Glomerular endothelial cell (primary cell): ENCODE results near the gene PRMT5. TPM values are rescaled to one million over a fixed set of nuclear protein-coding genes. Genes with fewer than 3 reads are reported as not detected.
"Not testable (repeated sequence)": the region's sequence is repeated elsewhere in the genome, so short reads cannot be mapped to it uniquely, and the experiment has no call there.

Experiments used
- DNase-seq: peaks from one replicate; pipeline ENCODE4 v3.0.0-alpha.2; 2011; ENCODE audit warnings: low read depth, low spot score; ENCODE audit errors: extremely low read depth
- total RNA-seq: library from RNA; depleted of rRNA; stranded (reverse); fragments of >200 nt; gene quantifications from 2 replicates; pipeline ENCODE4 v1.2.3, GENCODE V29; 2015

The PRMT5 gene
- 44.9 and 56.0 TPM in 2 replicates for total RNA-seq

GRCh38 chr14:22929104-22929960 lies at the start of gene PRMT5:
Gene PRMT5 (minus strand): TSS chr14:22929376. CDS start chr14:22929361, 15 bp downstream.
- DNase-seq = peak; percentile 99

- no peak for DNase-seq
Observed at GRCh38 chr14:22978487-22978837, 49.3 kb upstream of the PRMT5 start.

GRCh38 chr14:22977684-22978486 lies 48.7 kb upstream of the PRMT5 start:
- DNase-seq = no peak

GRCh38 chr14:22977434-22977683 lies 48.2 kb upstream of the PRMT5 start:
- no peak for DNase-seq

GRCh38 chr14:22976620-22977433 lies 47.7 kb upstream of the PRMT5 start:
- DNase-seq = no peak

- DNase-seq = no peak
Observed at GRCh38 chr14:22974530-22975313, 45.5 kb upstream of the PRMT5 start.

GRCh38 chr14:22973217-22974032 lies 44.2 kb upstream of the PRMT5 start:
- DNase-seq = no peak

- DNase-seq = no peak
Observed at GRCh38 chr14:22972313-22972930, 43.2 kb upstream of the PRMT5 start.

GRCh38 chr14:22971152-22971551 lies 42.0 kb upstream of the PRMT5 start:
- no peak for DNase-seq

- DNase-seq = no peak
Observed at GRCh38 chr14:22966783-22967269, 37.6 kb upstream of the PRMT5 start.

- DNase-seq = not testable (repeated sequence)
Observed at GRCh38 chr14:22965916-22966782, 37.0 kb upstream of the PRMT5 start.

GRCh38 chr14:22962061-22962676 lies 33.0 kb upstream of the PRMT5 start:
- no peak for DNase-seq

GRCh38 chr14:22955702-22956569 lies 26.8 kb upstream of the PRMT5 start:
- DNase-seq = no peak

- DNase-seq = no peak
Observed at GRCh38 chr14:22952418-22952817, 23.2 kb upstream of the PRMT5 start.

- DNase-seq = not testable (repeated sequence)
Observed at GRCh38 chr14:22951795-22952194, 22.6 kb upstream of the PRMT5 start.

- DNase-seq = no peak
Observed at GRCh38 chr14:22945642-22946041, 16.5 kb upstream of the PRMT5 start.

GRCh38 chr14:22939684-22940083 lies 10.5 kb upstream of the PRMT5 start:
- DNase-seq = no peak
